Measurements from ENCODE around the gene MACROD2. TPM values are rescaled to one million over a fixed set of nuclear protein-coding genes. Genes with fewer than 3 reads are reported as not detected.
"Not testable (repeated sequence)": the region's sequence is repeated elsewhere in the genome, so short reads cannot be mapped to it uniquely, and the experiment has no call there.

The MACROD2 gene
- total RNA-seq, 4 donors from 2014 or later, result 2.1 to 28.1 (median 12.6) TPM

DNA sequence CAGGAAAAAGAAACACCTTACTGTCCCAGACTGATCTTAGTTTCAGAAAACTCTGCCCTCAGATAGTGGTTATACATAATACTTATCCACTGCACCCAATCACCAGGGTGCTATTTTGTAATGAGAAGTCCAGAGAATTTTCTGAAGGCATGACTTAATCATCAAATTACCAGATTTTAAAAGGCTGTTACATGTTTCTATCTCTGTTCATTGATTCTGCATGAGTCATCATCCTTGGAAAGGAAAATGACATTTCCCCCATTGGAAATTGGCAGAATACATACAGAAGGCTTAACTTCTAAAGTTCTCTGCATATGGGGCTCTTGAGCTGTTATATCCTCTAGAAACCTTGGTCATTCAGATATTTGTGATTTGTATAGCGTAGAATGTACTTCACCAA lies 930.0 kb downstream of the MACROD2 start:
- Histone ChIP-seq H3K4me1 (no peaks in the 10 kb centered on the region), H3K27ac (no peak overlapping the region), H3K4me3 (no peak overlapping the region), H3K9me3 (no peaks in the 10 kb centered on the region), H3K27me3 (no peaks in the 10 kb centered on the region), H3K36me3 (no peaks in the 10 kb centered on the region)
- DNase-seq, result no peak
- intact Hi-C loops (cut with DNase I; ENCODE audit: low total_unique reads), result no loop called here
- TF ChIP-seq, protein P1, sequence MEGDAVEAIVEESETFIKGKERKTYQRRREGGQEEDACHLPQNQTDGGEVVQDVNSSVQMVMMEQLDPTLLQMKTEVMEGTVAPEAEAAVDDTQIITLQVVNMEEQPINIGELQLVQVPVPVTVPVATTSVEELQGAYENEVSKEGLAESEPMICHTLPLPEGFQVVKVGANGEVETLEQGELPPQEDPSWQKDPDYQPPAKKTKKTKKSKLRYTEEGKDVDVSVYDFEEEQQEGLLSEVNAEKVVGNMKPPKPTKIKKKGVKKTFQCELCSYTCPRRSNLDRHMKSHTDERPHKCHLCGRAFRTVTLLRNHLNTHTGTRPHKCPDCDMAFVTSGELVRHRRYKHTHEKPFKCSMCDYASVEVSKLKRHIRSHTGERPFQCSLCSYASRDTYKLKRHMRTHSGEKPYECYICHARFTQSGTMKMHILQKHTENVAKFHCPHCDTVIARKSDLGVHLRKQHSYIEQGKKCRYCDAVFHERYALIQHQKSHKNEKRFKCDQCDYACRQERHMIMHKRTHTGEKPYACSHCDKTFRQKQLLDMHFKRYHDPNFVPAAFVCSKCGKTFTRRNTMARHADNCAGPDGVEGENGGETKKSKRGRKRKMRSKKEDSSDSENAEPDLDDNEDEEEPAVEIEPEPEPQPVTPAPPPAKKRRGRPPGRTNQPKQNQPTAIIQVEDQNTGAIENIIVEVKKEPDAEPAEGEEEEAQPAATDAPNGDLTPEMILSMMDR (IDR thresholded peaks at IDR 0.05), result no peak
- no peak for TF ChIP-seq POLR2A (IDR thresholded peaks at IDR 0.05)

DNA sequence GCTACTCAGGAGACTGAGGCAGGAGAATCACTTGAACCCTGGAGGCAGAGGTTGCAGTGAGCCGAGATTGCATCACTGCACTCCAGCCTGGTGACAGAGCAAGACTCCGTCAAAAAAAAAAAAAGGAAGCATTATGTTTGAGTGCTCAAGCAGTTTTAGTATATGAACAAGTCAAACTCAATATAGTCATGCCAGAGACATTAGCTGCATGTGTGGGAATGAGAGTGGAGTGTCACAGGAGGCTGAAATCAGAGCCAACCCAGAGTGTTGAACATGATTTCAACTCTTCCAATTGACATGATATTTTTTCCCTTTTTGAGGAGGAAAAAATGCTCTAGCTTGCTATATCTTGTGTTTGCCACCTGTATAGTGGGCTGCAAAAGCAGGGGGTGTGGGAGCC lies 931.1 kb downstream of the MACROD2 start:
- H3K9me3 ChIP-seq; H3K27ac ChIP-seq; H3K4me3 ChIP-seq; H3K36me3 ChIP-seq; DNase-seq; intact Hi-C loops (cut with DNase I; ENCODE audit: low total_unique reads); H3K27me3 ChIP-seq; H3K4me1 ChIP-seq: not testable (repeated sequence)

DNA sequence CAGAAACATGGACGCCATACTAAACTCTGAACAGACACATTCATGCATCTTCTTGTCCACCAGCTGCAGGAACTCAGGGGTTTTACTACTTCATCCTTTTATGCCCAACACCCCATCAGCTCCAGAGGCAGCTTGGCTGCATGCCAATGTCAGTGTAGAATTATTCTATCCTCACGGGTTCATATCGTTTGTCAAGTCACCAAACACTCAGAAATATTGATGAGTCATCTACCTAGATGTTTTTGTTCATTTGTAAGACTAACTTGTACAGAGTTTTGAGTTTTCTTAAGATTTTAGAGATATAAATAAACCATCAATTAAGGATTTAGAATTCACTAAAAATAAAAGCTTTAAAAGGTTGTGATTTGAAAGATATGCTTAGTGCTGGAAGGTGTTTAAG lies 932.8 kb downstream of the MACROD2 start:
- H3K4me3 ChIP-seq, result no peak overlapping the region
- intact Hi-C loops (cut with DNase I; ENCODE audit: low total_unique reads), result no loop called here
- H3K27ac ChIP-seq, result no peak overlapping the region
- H3K4me1 ChIP-seq, result no peaks in the 10 kb centered on the region
- H3K9me3 ChIP-seq, result no peaks in the 10 kb centered on the region
- no peak for DNase-seq
- TF ChIP-seq, protein P1 (IDR thresholded peaks at IDR 0.05), result no peak
- no peak for TF ChIP-seq POLR2A (IDR thresholded peaks at IDR 0.05)
- no peaks in the 10 kb centered on the region for H3K36me3 ChIP-seq
- no peaks in the 10 kb centered on the region for H3K27me3 ChIP-seq

DNA sequence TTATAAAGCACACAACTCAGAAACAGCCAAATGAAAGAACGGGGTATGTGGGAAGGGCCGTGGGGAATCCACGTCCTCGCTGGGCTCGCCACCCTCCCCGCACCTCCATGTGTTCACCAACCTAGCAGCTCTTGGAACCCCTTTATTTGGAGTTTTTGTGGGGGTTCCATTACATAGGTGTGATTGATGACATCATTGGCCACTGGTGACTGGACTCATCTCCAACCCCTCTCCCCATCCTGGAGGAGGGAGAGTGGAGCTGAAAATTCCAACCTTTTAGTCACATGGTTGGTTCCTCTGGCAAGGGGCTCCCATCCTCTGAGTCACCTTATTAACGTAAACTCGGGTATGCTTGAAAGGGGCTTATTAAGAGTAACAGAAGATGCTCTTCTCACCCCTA lies 934.1 kb downstream of the MACROD2 start:
- DNase-seq, result no peak
- H3K4me1 ChIP-seq, result no peaks in the 10 kb centered on the region
- no peaks in the 10 kb centered on the region for H3K27me3 ChIP-seq
- no peak overlapping the region for H3K4me3 ChIP-seq
- intact Hi-C loops (cut with DNase I; ENCODE audit: low total_unique reads), result no loop called here
- H3K9me3 ChIP-seq, result no peaks in the 10 kb centered on the region
- H3K36me3 ChIP-seq, result no peaks in the 10 kb centered on the region
- H3K27ac ChIP-seq, result no peak overlapping the region
- no peak for TF ChIP-seq POLR2A (IDR thresholded peaks at IDR 0.05)
- TF ChIP-seq, protein P1 (IDR thresholded peaks at IDR 0.05), result no peak

DNA sequence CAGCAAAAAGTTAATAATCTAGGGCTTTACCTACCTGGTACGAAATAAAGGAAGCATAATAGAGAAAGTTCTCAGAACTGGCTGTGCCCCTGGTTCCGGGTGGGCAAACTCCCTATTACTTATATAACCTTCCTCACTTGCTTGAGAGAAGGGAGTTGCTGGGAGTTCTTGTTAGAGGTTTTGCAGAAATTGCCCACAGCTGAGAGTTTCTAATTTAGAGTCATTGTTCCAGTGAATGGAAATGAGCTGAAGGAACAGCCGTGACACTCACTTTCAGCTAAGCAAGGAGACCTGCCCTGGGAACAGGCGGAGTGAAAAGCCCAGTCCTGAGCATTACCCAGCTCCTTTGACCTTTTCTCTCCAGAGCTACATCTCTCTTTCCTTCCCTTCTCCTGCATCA lies 936.7 kb downstream of the MACROD2 start:
- intact Hi-C loops (cut with DNase I; ENCODE audit: low total_unique reads), result no loop called here
- TF ChIP-seq POLR2A (IDR thresholded peaks at IDR 0.05), result no peak
- TF ChIP-seq, protein P1 (IDR thresholded peaks at IDR 0.05), result no peak
- no peaks in the 10 kb centered on the region for H3K4me1 ChIP-seq

DNA sequence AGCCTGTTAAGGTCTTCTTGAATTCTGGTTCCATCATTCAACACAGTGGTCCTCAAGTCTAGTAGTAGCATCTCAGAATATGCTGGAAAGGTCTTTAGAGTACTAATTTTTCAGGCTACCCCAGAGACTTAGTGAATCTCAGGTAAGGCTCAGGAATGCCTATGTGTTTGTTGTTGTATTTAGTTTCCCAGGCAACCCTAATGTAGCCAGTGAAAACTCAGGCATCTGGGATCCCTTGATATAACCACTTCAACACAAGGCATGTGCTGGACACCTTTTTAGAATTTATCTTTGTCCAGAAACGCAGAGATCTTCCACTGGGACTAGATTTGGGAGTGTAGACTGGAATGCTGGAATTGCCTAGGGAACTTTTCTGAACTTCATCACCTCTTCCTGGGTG lies 940.0 kb downstream of the MACROD2 start:
- no peaks in the 10 kb centered on the region for H3K9me3 ChIP-seq
- H3K36me3 ChIP-seq, result no peaks in the 10 kb centered on the region
- no peaks in the 10 kb centered on the region for H3K27me3 ChIP-seq
- TF ChIP-seq, protein P1 (IDR thresholded peaks at IDR 0.05), result no peak
- TF ChIP-seq POLR2A (IDR thresholded peaks at IDR 0.05), result no peak
- H3K4me1 ChIP-seq, result no peaks in the 10 kb centered on the region
- H3K4me3 ChIP-seq, result no peak overlapping the region
- intact Hi-C loops (cut with DNase I; ENCODE audit: low total_unique reads), result no loop called here
- no peak for DNase-seq
- no peak overlapping the region for H3K27ac ChIP-seq

More for the DNA sequence above, 936.7 kb downstream of the MACROD2 start:
- no peak overlapping the region for H3K4me3 ChIP-seq
- H3K36me3 ChIP-seq, result no peaks in the 10 kb centered on the region
- H3K27me3 ChIP-seq, result no peaks in the 10 kb centered on the region
- H3K27ac ChIP-seq, result no peak overlapping the region
- no peak for DNase-seq
- no peaks in the 10 kb centered on the region for H3K9me3 ChIP-seq

All from uterus (tissue), 4 donors.